ENCODE results near the gene TSACC.
A peak's percentile ranks its signal among the peaks of the same experiment; 100 is the strongest.
"Not testable (repeated sequence)": the region's sequence is repeated elsewhere in the genome, so short reads cannot be mapped to it uniquely, and the experiment has no call there.

The TSACC gene

DNA sequence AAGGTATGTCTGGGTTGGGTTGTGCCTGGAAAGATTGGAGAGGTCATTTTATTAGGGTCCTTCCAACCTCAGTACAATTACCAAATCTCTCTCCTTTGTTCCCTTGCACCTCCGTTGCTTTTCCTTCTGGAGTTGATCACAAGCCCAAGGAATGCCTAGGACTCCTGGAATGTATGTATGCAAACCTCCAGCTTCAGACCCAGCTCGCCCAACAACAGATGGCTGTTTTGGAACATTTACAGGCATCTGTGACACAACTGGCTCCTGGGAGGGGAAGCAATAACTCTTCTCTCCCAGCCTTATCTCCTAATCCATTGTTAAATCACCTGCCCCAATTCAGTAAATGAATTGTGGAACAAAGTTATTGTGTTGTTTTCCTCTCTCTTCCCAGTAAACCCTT, 8.3 kb downstream of the TSACC start:
- DNase-seq (ENCODE audit: low read depth in 2 of 2): no peak

DNA sequence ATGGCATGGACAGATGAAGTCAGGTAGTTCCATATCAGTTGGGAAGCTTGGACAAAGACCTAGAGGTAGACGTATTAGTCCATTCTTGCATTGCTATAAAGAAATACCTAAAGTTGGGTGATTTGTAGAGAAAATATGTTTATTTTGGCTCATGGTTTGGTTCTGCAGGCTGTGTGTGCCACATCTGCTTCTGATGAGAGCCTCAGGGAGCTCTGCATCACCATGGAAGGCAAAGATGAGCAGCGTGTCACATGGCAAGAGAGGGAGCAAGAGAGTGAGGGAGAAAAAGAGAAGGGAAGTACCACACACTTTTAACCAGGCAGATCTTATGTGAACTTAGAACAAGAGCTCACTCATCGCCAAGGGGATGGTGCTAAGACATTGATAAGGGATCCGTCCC, 9.0 kb downstream of the TSACC start:
- DNase-seq (ENCODE audit: low read depth in 2 of 2): no peak

GRCh38 chr1:156352481-156352880, 14.2 kb downstream of the TSACC start:
- DNase-seq (ENCODE audit: low read depth in 2 of 2): not testable (repeated sequence)

DNA sequence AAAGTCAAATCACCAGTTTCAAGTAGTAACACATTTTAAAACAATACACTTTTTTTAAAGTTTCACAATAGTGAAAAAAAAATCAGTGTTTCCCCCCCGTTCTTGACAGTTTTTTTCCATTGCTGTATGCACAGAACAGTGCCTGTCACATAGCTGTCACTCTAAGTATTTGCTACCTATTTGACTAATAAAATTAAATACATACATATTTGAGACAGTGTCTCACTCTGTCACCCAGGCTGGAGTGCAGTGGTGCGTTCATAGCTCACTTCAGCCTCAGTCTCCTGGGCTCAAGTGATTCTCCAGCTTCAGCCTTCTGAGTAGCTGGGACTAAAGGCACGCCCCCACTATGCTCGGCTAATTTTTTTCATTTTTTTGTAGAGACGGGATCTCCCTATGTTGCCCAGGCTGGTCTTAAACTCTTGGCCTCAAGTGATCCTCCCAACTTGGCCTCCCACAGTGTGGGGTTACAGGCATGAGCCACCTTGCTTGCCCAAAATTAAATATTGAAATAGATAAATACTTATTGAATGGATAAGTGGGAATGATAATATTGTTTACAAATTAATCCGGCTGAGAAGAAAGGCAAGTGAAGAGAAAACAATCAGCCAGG, 18.0 kb downstream of the TSACC start:
- no peak for DNase-seq (ENCODE audit: low read depth in 2 of 2)

DNA sequence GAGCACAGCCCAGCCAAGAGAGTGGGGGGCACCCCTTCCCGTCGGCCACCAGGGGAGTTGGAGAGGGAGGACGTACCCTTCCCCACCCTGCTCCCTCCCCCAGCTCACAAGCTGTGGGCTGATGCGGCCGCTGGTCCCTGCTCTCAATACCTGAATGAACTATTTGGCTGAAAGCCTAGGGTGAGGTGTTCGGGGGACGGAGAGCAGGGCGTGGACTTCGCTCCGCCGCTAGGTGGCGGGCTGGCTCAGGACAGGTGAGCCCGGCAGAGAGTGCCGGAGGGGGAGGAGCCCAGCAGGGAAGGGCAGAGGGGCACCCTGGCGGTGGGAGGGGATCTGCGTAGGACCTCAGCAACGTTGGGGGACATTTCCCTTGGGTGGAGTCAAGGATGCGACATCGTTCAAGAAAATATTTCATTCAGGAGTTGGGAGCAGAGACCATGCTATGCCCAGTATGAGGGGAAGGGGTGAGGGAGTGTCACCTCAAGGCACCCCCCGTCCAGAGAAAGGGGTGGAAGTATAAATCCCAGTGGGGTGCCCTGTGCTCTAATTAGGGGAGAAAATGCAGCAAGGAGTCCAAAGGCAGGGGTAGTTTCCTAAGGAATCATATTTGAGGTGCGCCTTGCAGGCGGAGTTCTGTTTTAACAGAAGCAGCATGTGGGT, 18.7 kb downstream of the TSACC start:
- peak; percentile 36 to 64 for DNase-seq (ENCODE audit: low read depth in 2 of 2)

- no peak for DNase-seq (ENCODE audit: low read depth in 2 of 2)
Observed at GRCh38 chr1:156357977-156358376, 19.7 kb downstream of the TSACC start.

GRCh38 chr1:156358641-156359040, 20.3 kb downstream of the TSACC start:
- DNase-seq (ENCODE audit: low read depth in 2 of 2): no peak

- no peak for DNase-seq (ENCODE audit: low read depth in 2 of 2)
Observed at GRCh38 chr1:156359249-156359648, 20.9 kb downstream of the TSACC start.

DNA sequence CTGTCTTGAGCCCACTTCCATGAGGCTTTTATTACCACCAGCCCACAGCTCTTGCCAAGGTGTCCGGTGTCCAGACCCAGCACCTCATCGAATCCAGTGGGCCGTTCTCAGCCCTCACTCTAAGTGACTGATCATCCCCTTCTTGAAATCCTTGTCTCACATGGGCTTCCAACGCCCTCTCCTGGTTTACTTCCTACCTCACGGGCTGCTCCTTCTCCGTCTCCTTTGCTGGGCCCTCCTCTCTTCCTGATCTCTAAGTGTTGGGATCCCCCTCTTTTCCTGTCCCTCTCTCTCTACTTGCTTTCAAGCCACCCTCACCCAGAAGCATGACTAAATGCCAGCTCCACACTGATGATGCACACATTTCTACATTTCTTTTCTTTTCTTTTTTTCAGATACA, 21.6 kb downstream of the TSACC start:
- DNase-seq (ENCODE audit: low read depth in 2 of 2): no peak

GRCh38 chr1:156360534-156360933, 22.2 kb downstream of the TSACC start:
- DNase-seq (ENCODE audit: low read depth in 2 of 2): no peak

DNA sequence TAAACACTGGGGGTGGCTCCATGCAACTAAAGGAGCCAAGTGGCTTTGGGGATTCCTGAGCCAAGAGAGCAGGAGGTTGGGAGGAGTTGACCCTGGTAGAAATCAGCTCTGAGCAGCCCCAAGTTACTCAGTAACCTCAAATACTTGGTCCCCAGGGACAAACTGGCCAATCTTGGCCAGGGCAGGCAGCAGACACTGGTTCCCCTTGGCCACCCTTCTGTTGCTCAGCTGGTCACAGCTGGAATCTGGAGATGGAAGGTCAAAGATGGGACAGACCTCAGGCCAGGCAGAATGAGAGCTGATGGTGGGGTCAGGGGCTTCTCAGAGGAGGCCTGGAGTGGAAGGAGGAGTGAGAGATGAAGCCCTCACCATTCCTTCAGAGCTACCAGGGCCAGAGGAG, 27.4 kb downstream of the TSACC start:
- no peak for DNase-seq (ENCODE audit: low read depth in 2 of 2)

DNA sequence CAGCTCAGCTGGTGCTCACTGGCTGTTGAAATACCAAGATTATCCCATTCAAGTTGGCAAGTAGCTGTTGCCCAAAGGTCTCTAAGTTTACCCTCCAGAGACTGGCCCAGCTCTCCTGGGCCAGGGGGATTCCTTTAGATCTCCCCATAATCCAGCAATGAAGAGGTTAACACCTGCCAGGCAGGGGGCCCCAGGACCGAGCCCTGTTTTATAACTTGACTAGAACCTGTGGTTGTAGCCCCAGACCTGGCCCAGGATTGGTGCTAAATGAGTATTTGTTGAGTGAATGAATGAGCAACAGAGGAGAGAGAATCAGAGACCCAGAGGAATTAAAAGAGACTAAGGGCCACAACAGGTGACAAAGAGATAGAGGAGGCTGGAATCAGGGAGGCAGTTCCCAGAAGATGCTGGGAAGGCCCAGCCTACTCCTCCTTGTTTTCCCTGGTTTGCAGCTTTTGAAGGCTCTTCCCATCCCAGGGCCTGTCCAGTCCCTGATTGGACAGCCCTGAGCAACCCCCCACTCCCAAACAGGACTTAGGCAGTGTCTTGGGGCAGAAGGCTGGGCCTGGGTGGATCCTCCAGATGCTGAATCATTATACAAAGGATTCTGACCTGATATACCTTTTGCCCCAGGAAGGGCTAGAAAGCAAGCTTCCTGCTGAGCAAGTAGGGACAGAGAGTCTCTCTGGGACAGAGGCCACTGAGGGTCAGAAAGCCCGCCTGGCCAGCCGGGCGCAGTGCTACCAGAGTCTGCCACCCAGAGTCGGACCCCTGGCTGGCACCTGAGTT, 28.2 kb downstream of the TSACC start:
- no peak for DNase-seq (ENCODE audit: low read depth in 2 of 2)

GRCh38 chr1:156367383-156368156, 29.2 kb downstream of the TSACC start:
- DNase-seq (ENCODE audit: low read depth in 2 of 2): no peak

DNA sequence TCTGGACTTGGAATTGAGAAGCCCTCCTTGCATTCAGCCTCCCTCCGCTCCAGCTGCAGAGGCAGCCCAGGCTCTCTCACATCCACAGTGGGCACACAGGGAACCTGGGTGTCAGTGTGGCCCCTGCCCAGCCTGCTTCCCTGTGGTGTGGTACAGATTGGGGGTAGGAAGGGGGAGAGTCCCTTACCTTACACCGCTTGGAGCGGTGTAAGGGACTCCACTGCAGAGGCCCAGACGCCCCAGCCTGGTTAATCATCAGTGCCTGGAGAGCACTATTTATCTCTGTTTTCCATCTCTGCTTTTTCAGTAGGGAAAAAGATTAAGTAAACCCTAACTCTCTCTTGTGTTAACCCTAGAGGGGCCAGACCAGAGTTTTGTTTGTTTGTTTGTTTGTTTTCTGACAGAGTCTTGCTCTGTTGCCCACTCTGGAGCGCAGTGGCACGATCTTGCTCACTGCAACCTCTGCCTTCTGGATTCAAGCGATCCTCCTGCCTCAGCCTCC, 29.9 kb downstream of the TSACC start:
- no peak for DNase-seq (ENCODE audit: low read depth in 2 of 2)

DNA sequence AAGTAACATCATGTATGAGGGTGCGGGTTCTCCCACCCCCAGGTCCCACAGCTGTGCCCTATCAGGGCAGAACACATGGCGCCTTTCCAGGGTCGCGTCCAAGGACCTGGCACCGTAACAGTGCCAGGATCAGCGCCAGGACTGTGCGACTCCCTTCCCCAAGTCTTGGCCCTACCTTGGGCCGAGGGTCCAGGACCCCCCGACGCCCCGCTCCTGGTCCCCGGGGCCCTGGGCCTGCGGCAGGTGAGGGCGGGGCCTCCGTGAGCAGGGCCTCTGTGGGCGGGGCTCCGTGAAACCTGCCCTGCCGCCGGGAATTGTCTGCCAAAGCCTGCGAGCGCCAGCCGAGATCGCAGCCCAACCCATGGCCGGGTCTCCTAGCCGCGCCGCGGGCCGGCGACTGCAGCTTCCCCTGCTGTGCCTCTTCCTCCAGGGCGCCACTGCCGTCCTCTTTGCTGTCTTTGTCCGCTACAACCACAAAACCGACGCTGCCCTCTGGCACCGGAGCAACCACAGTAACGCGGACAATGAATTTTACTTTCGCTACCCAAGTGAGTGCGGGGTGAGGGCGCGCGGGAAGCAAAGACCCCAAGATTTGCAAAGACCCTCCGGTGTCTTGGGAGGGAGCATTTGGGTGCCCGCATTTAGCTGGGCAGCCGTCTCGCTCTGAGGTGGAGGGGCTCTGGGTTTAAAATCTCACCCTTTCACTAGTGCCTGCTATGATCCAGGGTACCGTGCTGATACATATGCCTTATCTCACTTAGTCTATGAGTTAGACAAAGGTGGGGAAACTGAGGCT, 30.8 kb downstream of the TSACC start, which contains the start of gene RHBG:
RHBG (plus strand) TSS at position 323 of the 796 bp plus-strand sequence; CDS start at position 362, 39 bp downstream.
- DNase-seq (ENCODE audit: low read depth in 2 of 2): no peak

- not testable (repeated sequence) for DNase-seq (ENCODE audit: low read depth in 2 of 2)
Observed at GRCh38 chr1:156369685-156370286, 31.5 kb downstream of the TSACC start.

- no peak for DNase-seq (ENCODE audit: low read depth in 2 of 2)
Observed at GRCh38 chr1:156371553-156372264, 33.4 kb downstream of the TSACC start.

DNA sequence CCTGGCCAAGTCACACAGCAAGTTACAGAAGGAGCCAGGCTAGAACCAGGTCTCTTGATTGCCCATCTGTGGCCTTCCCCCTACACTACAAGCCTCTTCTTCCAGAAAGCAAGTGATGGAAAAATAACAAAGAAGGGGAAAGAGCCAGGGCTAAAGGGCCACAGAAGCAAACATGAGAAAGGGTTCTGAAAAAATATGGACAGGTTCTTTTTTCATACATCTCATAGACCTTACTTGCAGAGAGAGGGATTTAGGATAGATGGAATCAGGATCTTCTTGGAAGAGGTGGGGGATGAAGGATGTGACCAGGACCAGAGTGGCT, 33.9 kb downstream of the TSACC start:
- no peak for DNase-seq (ENCODE audit: low read depth in 2 of 2)

GRCh38 chr1:156372876-156373275, 34.5 kb downstream of the TSACC start:
- no peak for DNase-seq (ENCODE audit: low read depth in 2 of 2)

DNA sequence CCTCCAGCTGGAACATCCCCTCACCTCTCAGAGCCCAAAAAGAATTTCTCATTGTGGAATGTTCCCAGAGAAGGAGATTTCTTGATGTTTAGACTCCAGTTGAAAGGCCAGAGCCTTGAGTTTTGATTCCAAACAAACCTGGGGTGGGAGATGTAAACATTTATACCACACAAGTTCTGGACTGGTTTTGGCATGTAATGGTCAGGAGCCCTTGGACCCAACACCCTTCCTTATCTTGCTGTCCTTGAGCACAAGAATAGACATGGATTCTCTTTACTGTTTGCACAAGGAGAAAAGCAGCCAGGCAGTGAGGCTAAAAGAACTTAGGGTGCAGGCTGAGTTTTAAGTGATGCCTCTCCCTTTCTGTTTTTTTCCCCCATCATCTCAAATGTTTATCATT, 35.2 kb downstream of the TSACC start:
- DNase-seq (ENCODE audit: low read depth in 2 of 2): no peak
